SK-N-SH treated with all-trans-retinoic acid at 6 μM for 48 hours (cell line): ENCODE measurements around the gene RPL12.
A peak's percentile ranks its signal among the peaks of the same experiment; 100 is the strongest.

Experiments used
- ATAC-seq: fragments of 200-7000 bp; cut with Tn5 transposase; 3 replicates; pipeline ENCODE4 v1.9.1; 2020; ENCODE audit warnings: mild to moderate bottlenecking, moderate library complexity
- ARNTL ChIP-seq: fragments of 450-650 bp; formaldehyde crosslinking; IDR thresholded peaks from 2 replicates; pipeline ENCODE4 v1.5.0; 2020; ENCODE audit warnings: low read depth, mild to moderate bottlenecking, moderate library complexity, borderline replicate concordance
- BACH2 ChIP-seq: fragments of 250-450 bp; sonication (Bioruptor Pico); IDR thresholded peaks from 2 replicates; pipeline ENCODE4 v1.9.0; 2021; ENCODE audit warnings: mild to moderate bottlenecking, borderline replicate concordance
- CREB5 ChIP-seq: fragments of 250-450 bp; sonication (Bioruptor Pico); IDR thresholded peaks from 2 replicates; pipeline ENCODE4 v1.5.1; 2020; ENCODE audit warnings: low read depth, mild to moderate bottlenecking, moderate library complexity
- CSDC2 ChIP-seq: fragments of 250-450 bp; sonication (Bioruptor Pico); IDR thresholded peaks from 2 replicates; pipeline ENCODE4 v1.5.0; 2020; ENCODE audit warnings: mild to moderate bottlenecking, moderate library complexity
- CSRNP3 ChIP-seq: fragments of 250-450 bp; sonication (Bioruptor Pico); IDR thresholded peaks from 2 replicates; pipeline ENCODE4 v1.5.1; 2021; ENCODE audit warnings: mild to moderate bottlenecking, moderate library complexity
- ESRRG ChIP-seq: fragments of 250-450 bp; sonication (Bioruptor Pico); IDR thresholded peaks from 2 replicates; pipeline ENCODE4 v1.6.1; 2021; ENCODE audit warnings: mild to moderate bottlenecking
- GLIS3 ChIP-seq: fragments of 250-450 bp; sonication (Bioruptor Pico); IDR thresholded peaks from 2 replicates; pipeline ENCODE4 v1.5.0; 2020; ENCODE audit warnings: mild to moderate bottlenecking, moderate library complexity
- ISL1 ChIP-seq: fragments of 250-450 bp; sonication (Bioruptor Pico); IDR thresholded peaks from 2 replicates; pipeline ENCODE4 v2.1.2; 2022; ENCODE audit warnings: mild to moderate bottlenecking, moderate library complexity
- OSR1 ChIP-seq: fragments of 250-450 bp; sonication (Bioruptor Pico); IDR thresholded peaks from 2 replicates; pipeline ENCODE4 v1.8.0; 2022; ENCODE audit warnings: moderate library complexity, mild to moderate bottlenecking, inconsistent platforms
- POU6F1 ChIP-seq: fragments of 250-450 bp; sonication (Bioruptor Pico); IDR thresholded peaks from 2 replicates; pipeline ENCODE4 v1.8.0; 2021; ENCODE audit warnings: low read depth, mild to moderate bottlenecking, moderate library complexity, borderline replicate concordance
- RARB ChIP-seq: fragments of 250-450 bp; sonication (Bioruptor Pico); IDR thresholded peaks from 2 replicates; pipeline ENCODE4 v1.8.0; 2021; ENCODE audit warnings: mild to moderate bottlenecking, moderate library complexity
- SNAI2 ChIP-seq: fragments of 250-450 bp; sonication (Bioruptor Pico); IDR thresholded peaks from 2 replicates; pipeline ENCODE4 v1.5.0; 2020; ENCODE audit warnings: mild to moderate bottlenecking, moderate library complexity
- TCF4 ChIP-seq: fragments of 250-450 bp; sonication (Bioruptor Pico); IDR thresholded peaks from 2 replicates; pipeline ENCODE4 v1.8.0; 2021; ENCODE audit warnings: mild to moderate bottlenecking, moderate library complexity, borderline replicate concordance
- TOX ChIP-seq: fragments of 250-450 bp; sonication (Bioruptor Pico); IDR thresholded peaks from 2 replicates; pipeline ENCODE4 v1.8.0; 2021; ENCODE audit warnings: mild to moderate bottlenecking, moderate library complexity, borderline replicate concordance
- TSHZ2 ChIP-seq: fragments of 250-450 bp; sonication (Bioruptor Pico); IDR thresholded peaks from 2 replicates; pipeline ENCODE4 v1.5.0; 2020; ENCODE audit warnings: mild to moderate bottlenecking, moderate library complexity
- ZC3H10 ChIP-seq: fragments of 250-450 bp; sonication (Bioruptor Pico); IDR thresholded peaks from 2 replicates; pipeline ENCODE4 v1.5.1; 2021; ENCODE audit warnings: mild to moderate bottlenecking, moderate library complexity
- ZFP3 ChIP-seq: fragments of 250-450 bp; sonication (Bioruptor Pico); IDR thresholded peaks from 2 replicates; pipeline ENCODE4 v1.5.0; 2020; ENCODE audit warnings: mild to moderate bottlenecking, moderate library complexity
- ZFP30 ChIP-seq: fragments of 450-650 bp; formaldehyde crosslinking; IDR thresholded peaks from 2 replicates; pipeline ENCODE4 v1.5.0; 2022; ENCODE audit warnings: mild to moderate bottlenecking, moderate library complexity
- ZNF565 ChIP-seq: fragments of 450-650 bp; formaldehyde crosslinking; conservative IDR thresholded peaks from 2 replicates; pipeline ENCODE4 v1.5.0; 2020; ENCODE audit warnings: low read depth, mild to moderate bottlenecking, moderate library complexity
- ZNF70 ChIP-seq: fragments of 450-650 bp; formaldehyde crosslinking; IDR thresholded peaks from 2 replicates; pipeline ENCODE4 v1.5.0; 2020; ENCODE audit warnings: mild to moderate bottlenecking, moderate library complexity
- ZNF8 ChIP-seq: fragments of 450-650 bp; formaldehyde crosslinking; IDR thresholded peaks from 2 replicates; pipeline ENCODE4 v1.5.0; 2020; ENCODE audit warnings: mild to moderate bottlenecking, moderate library complexity

The RPL12 gene

GRCh38 chr9:127450243-127450760, 904 bp downstream of the RPL12 start:
- peak; percentile 1; the same call in 1 of the 3 replicates for ATAC-seq
- TF ChIP-seq BACH2 (no peak), TCF4 (CRISPR knock-in tag) (no peak), ZFP30 (no peak), CREB5 (CRISPR knock-in tag) (no peak), ZNF565 (CRISPR knock-in tag) (no peak), TOX (CRISPR knock-in tag) (no peak), ESRRG (CRISPR knock-in tag) (no peak), OSR1 (CRISPR knock-in tag) (no peak), ARNTL (CRISPR knock-in tag) (no peak), SNAI2 (CRISPR knock-in tag) (no peak), ZNF70 (no peak), ZC3H10 (CRISPR knock-in tag) (no peak), RARB (CRISPR knock-in tag) (no peak), ZNF8 (CRISPR knock-in tag) (no peak), GLIS3 (CRISPR knock-in tag) (no peak), ZFP3 (CRISPR knock-in tag) (no peak), ISL1 (CRISPR knock-in tag) (no peak)

- ATAC-seq = no peak
- TF ChIP-seq ARNTL (CRISPR knock-in tag) = no peak
- no peak for TF ChIP-seq CSDC2 (CRISPR knock-in tag)
- TF ChIP-seq BACH2 = no peak
- no peak for TF ChIP-seq ESRRG (CRISPR knock-in tag)
- no peak for TF ChIP-seq POU6F1 (CRISPR knock-in tag)
Measured at GRCh38 chr9:127449332-127449966, 1.8 kb downstream of the RPL12 start.

GRCh38 chr9:127448112-127448805, 2.9 kb downstream of the RPL12 start:
- TF ChIP-seq GLIS3 (CRISPR knock-in tag) = no peak
- no peak for ATAC-seq

GRCh38 chr9:127447416-127448111, 3.6 kb downstream of the RPL12 start:
- ATAC-seq = no peak
- TF ChIP-seq ARNTL (CRISPR knock-in tag) (no peak), SNAI2 (CRISPR knock-in tag) (no peak)

- no peak for ATAC-seq
- TF ChIP-seq TCF4 (CRISPR knock-in tag) (no peak), ESRRG (CRISPR knock-in tag) (no peak), CSRNP3 (CRISPR knock-in tag) (no peak), ARNTL (CRISPR knock-in tag) (no peak), ZFP3 (CRISPR knock-in tag) (no peak), BACH2 (no peak), TSHZ2 (no peak), TOX (CRISPR knock-in tag) (no peak), ZNF565 (CRISPR knock-in tag) (no peak), GLIS3 (CRISPR knock-in tag) (no peak), ISL1 (CRISPR knock-in tag) (no peak)
Measured at GRCh38 chr9:127446713-127447415, 4.3 kb downstream of the RPL12 start.
